Measurements from ENCODE around the gene PAQR8.
"Not testable (repeated sequence)": the region's sequence is repeated elsewhere in the genome, so short reads cannot be mapped to it uniquely, and the experiment has no call there.

PAQR8 gene

GRCh38 chr6:52415917-52416628 lies 54.1 kb downstream of the PAQR8 start:
- no peak for DNase-seq

DNA sequence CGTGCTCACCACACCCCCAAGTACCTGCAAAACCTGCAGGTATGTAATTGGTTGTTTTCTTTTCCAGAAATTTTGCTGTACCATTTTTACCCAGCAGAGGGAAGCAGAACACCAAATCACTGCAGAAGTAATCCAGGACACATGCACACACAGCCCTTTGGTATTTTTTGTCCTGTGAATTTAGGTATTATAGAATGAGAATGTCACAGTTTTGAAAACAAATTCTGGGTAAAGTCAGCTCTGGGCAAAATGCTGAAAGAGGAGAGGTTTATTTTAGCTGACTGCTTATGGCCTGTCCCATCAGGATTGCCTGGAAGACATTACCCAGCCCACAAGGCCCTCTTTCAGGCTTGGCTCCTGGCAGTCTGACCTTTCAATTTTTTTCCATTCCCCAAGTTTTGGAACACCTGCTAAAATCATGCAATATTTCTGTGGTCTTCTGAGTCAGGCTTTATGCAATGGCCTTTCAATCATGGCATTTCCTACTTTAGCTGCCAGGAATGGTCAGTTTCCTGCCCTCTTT lies 54.7 kb downstream of the PAQR8 start:
- DNase-seq, result peak in 1 of 2 donors; percentile 57

DNA sequence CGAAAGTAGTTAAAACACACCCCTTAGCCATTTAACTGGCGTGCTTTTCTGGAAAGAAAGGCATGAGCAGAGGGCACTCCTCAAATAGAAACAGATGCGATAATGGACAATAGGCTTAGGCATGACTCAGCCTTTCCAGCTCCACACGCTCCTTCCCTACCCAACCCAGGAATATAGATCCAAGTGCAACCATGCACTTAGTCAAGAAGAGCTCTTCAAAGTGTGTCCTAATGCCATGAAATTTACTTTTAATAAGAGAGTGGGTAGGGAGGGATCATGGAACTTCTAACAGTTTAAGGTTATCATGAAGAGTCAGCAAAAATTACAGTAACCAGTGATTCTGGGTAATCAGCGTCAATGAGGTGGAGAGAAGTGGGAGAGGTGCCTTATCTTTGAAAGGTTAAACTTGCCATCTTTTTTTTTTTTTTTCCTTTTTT lies 55.7 kb downstream of the PAQR8 start:
- no peak for DNase-seq

DNA sequence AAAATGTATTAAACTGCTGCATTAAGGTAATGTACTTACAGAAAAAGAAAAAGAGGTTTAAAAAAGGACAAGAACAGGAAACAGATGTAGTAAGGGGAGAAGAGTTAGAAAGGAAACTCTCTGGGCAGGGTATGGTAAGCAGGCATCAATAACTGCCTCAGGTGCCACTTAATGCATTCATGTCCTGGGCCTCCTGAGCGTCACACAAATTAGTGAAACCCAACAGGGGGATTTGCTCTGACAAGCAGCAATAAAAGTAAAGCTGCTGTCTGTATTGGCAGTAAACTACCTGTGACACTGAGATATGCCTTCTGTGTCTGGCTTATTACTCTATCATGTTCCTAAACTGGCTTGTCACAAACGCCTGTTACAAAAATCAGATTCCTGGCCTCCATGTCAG lies 56.7 kb downstream of the PAQR8 start:
- no peak for DNase-seq

DNA sequence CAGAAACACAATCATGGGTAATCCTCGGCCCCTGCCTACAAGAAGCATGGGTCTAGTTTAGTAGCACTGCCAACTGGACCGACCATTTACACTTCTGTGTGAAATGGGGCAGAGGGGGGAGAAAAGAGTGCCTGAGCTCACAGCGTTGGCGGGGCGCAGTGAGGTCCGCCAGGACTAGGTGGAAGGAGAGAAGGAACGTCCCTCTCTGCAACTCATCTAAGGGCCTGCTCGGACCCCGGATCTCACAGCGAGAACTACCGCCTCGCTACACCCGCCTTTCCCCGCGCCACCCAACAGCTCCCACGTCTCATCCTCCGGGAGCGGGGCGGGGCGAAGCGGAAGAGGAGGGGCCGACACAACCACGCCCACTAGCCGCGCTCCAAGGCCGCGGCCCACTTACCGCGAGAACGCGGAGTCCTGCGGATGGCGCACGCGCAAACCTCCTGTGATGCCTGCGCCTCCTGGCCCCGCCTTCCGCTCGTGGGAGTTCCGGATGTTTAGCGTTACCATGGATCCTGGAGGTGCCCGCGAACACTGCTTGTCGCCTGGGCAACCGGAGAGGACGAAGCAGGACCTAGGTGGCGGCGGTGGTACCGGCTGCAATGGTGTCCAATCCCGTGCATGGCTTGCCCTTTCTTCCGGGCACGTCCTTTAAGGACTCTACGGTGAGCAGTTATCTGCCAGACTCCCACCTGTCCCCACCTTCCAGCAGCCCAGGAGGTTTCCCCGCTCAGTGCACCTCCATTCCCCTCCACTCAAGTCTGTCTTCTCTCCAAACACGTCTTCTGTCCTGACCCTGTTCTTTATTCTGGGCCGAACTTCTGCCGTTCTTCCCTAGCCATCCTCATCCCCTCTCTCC lies 58.1 kb downstream of the PAQR8 start, which contains the start of gene EFHC1:
Gene EFHC1 (plus strand): TSS at position 534 of the 859 bp plus-strand sequence. CDS start 69 bp downstream, at position 603.
- DNase-seq, result peak; percentile 98

DNA sequence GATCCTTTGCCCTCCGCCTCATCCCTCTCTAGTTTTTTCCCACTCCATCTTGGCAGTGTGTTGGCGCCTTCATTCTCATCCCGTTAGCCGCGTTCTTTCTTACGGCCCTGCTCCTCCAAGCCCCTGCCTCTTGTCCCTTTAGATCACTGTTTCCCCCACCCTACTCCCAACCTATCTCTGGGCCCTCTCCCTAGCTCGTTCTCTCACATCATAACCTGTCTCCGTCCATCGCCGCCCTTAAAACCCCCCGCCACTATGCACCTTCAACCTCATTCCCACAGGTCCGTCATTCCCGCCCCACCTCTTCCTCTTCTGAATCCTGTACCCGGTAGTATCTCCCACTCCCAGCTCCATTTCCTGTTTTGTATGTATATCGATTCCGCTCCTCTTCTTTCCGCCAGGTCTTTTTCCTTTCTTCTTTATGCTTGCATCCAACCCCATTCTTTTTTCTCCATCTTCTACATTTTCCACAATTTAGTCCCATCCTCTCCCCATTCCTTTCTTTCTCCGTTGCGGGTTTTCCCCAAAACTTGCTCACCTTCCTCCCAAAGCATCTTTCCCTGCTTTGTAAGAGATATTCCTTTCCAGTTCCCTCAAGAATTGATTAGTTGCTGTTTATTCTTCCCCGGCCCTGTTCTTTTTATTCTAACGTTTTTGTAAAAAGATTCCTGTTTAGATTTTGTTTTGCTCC lies 58.9 kb downstream of the PAQR8 start:
- no peak for DNase-seq

DNA sequence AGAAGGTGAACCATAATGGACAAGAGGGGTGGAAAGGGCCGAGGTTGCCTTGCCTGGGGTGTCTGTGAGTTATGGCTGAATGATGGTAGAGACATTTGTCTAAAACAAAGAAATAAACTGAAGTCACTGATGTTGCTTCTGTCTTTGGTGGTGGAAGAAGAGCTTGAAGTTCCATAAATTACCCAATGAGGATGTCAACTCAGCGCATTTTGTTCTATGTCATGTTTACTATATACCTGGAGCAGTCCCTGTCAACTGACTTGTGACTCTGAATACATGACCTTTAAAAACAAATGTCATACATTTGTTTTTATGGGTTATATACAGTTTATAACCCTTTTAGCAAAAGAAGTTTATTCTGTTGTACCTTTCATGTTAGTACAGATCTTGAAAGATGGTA lies 60.2 kb downstream of the PAQR8 start:
- DNase-seq, result no peak

- DNase-seq, result no peak
Observed at GRCh38 chr6:52423448-52423847, 61.5 kb downstream of the PAQR8 start.

GRCh38 chr6:52423971-52424381 lies 62.0 kb downstream of the PAQR8 start:
- DNase-seq, result no peak

- no peak for DNase-seq
Observed at GRCh38 chr6:52424513-52424912, 62.6 kb downstream of the PAQR8 start.

GRCh38 chr6:52426667-52427066 lies 64.7 kb downstream of the PAQR8 start:
- DNase-seq, result no peak

- DNase-seq, result not testable (repeated sequence)
Observed at GRCh38 chr6:52433294-52433693, 71.3 kb downstream of the PAQR8 start.

GRCh38 chr6:52435345-52435744 lies 73.4 kb downstream of the PAQR8 start:
- no peak for DNase-seq

DNA sequence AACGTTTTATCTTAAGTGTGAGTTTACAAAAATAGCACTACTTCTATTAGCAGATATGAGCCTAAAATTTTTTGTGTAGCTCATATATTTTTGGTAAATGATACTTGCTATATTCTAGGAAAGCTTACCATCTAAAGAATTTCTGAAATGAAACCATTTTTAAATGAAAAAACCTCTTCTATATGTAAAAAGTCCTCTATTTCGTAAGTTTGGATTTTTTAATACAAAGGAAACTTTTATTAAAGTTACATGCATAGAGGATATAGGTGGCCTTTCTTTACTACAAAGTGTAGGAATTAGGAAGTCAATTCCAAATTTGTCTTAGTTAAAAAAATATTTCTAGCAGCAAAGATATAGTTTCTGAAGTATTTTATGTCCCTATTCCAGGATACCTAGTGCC lies 77.0 kb downstream of the PAQR8 start:
- DNase-seq, result no peak

GRCh38 chr6:52454556-52454955 lies 92.6 kb downstream of the PAQR8 start:
- DNase-seq, result no peak

DNA sequence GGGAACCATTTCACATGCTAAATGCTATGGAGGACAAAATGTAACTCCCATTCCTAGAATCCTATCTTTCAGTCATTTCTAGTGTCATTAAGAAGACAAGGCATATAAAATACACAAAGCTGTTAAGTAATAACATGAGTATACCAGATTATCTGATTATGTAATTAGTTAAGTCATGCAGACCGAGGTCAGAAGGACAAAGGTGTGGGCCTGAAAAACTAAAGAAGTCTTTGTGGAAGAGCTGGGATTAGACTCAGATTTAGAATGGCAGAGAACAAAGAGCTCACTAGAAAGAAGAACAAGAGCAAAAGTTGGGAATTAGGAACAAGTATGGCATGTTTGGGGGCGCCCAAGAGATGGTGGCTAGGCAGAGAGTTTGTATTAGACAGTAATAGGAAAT lies 95.1 kb downstream of the PAQR8 start:
- DNase-seq, result no peak

All from activated CD4-positive, alpha-beta T cell treated with anti-CD3 and anti-CD28 coated beads for 4 hours (primary cell).